Vagina (tissue), 2 donors: ENCODE data around the gene ABTB2.

Experiments
- CTCF ChIP-seq, 3 experiments: fragments of 450-650 bp in 2 of 3; fragments of 200-600 bp in 1 of 3; sonication (generic) in 1 of 3; IDR thresholded peaks; one replicate each; pipeline ENCODE4 v1.5.1; 2017 to 2019; ENCODE audit warnings: antibody characterized with exemption in 3 of 3, mild to moderate bottlenecking in 2 of 3, moderate library complexity in 2 of 3
- POLR2A ChIP-seq, 2 donors: fragments of 450-650 bp; IDR thresholded peaks; one replicate each; pipeline ENCODE4 v1.6.1; 2017; ENCODE audit warnings: antibody characterized with exemption in 2 of 2, mild to moderate bottlenecking in 2 of 2, moderate library complexity in 2 of 2

GRCh38 chr11:34250211-34250610 lies 107.6 kb downstream of the ABTB2 start:
- TF ChIP-seq CTCF (IDR thresholded peaks at IDR 0.05) (no peak), POLR2A (IDR thresholded peaks at IDR 0.05) (no peak)
